ENCODE results near the gene IKZF2.
"Not testable (repeated sequence)": the region's sequence is repeated elsewhere in the genome, so short reads cannot be mapped to it uniquely, and the experiment has no call there.

IKZF2 gene

GRCh38 chr2:213043566-213043965 lies 107.8 kb downstream of the IKZF2 start:
- DNase-seq (ENCODE audit: low spot score) = no peak

DNA sequence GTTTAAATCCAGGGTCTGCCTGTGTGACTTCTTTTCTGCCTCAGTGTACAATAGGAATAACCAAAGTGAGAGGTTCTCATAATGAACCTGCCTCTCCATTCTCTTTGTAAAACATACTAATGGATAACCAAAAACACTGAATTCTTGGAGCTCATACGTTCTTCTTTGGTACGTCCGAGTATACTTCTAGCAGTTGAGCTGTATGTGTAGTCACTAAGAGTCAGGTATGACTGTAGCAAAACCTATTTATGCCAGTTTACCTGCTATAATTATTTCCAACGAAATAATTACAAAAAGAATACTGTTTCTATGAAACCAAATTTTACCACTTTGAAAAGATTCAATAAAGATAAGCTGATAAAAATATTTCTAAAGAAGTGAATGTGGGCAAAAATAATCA lies 109.2 kb downstream of the IKZF2 start:
- no peak for DNase-seq (ENCODE audit: low spot score)

GRCh38 chr2:213036836-213037235 lies 114.6 kb downstream of the IKZF2 start:
- no peak for DNase-seq (ENCODE audit: low spot score)

DNA sequence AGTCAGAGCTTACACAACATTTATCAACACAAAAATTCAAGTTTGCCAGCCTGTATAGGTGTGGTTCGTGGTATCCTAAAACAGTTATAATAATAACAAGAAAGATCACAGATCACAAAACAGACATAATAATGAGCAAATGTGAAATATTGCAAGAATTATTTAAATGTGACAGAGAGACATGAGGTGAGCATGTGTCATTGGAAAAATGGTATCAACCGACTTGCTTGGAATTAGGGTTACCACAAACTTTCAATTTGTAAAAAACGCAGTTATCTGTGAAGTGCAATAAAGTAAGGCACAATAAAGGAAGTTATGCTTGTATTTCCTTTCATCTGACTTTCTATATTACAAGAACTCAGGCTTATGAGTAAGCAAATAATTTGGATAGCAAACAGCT lies 116.8 kb downstream of the IKZF2 start:
- DNase-seq (ENCODE audit: low spot score) = no peak

DNA sequence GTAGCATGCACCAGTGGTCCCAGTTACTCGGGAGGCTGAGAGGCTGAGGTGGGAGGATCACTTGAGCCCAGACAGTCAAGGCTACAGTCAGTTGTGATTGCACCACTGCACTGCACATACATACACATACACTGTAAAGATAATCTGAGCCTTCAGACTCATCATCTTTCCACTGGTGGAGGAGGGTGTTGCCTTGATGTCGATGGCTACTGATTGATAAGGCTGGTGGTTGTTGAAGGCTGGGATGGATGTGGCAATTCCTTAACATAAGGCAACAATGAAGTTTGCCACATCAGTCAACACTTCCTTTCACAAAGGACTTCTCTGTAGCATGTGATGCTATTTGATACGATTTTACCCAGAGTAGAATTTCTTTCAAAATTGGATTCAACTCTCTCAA lies 118.8 kb downstream of the IKZF2 start:
- no peak for DNase-seq (ENCODE audit: low spot score)

- DNase-seq (ENCODE audit: low spot score) = no peak
Measured at GRCh38 chr2:213022987-213023386, 128.4 kb downstream of the IKZF2 start.

- DNase-seq (ENCODE audit: low spot score) = no peak
Measured at GRCh38 chr2:213021971-213022899, 129.2 kb downstream of the IKZF2 start.

DNA sequence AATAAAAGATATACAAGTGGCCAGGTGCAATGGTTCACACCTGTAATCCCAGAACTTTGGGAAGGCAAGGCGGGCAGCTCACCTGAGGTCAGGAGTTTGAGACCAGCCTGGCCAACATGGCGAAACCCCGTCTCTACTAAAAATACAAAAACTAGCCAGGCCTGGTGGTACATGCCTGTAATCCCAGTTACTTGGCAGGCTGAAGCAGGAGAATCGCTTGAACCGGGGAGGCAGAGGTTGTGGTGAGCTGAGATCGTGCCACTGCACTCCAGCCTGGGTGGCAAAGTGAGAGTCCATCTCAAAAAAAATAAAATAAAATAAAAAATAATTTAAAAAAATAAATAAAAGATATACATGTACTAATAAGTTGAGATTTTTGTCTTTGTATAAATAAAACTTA lies 130.5 kb downstream of the IKZF2 start:
- not testable (repeated sequence) for DNase-seq (ENCODE audit: low spot score)

DNA sequence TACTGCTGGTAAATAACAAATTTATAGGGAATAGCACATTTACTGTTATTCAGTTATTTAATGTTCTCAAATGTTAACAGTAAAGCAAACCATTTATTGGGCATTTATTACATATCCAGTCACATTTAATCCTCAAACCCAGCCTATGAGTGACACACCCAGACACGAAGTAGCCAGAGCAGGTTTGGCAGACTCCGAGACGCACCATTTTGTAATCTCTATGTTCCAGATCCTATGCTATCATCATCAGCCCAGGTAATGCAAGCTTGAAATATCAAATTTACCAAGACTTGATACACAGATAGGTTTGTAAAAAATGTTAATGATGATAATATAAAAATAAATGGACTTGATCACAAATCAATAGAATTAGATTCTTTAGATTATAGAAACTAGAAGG lies 131.1 kb downstream of the IKZF2 start:
- no peak for DNase-seq (ENCODE audit: low spot score)

DNA sequence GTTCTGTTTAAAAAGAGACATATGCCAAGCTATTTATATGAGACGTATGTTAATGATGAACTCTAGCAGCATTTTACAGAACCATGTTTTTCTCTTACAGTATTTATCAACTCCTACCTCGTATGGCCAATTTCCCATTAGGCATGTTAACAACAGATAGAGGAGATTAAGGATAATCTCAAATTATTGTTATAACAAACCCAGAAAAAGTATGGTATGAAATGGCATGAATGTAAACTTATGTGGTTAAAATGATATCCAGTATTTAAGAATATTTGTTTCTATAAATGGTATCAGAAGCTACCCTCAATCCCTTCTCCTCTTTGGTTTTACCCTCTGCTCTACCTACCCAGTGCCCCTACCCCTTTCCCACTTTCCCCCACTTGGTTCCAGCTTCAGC lies 132.0 kb downstream of the IKZF2 start:
- no peak for DNase-seq (ENCODE audit: low spot score)

DNA sequence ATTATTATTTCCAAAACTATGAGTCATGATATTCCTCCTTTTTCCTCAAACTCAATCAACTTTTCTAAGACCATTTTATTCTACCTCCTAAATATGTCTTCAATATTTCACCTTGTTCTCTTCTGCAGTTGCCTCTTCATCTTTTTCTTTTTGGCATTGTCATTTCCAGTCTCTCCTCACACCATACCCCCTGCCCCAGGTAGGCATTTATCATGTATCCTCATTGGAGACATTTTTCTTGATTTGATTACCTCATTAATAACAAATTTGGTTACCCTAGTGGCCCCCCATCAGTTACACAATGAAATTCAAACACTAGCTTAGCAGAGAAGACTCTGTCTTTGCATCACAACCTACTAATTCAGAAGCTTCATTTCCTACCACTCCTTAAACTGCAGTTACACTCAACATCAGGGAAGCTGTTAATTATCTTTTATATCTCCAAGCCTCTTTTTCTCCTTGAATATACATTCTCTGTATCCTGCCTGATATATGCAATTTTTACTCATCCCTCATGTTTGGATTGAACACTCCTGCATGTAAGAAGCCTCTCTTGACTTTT lies 133.0 kb downstream of the IKZF2 start:
- no peak for DNase-seq (ENCODE audit: low spot score)

GRCh38 chr2:213017404-213017803 lies 134.0 kb downstream of the IKZF2 start:
- DNase-seq (ENCODE audit: low spot score) = no peak

GRCh38 chr2:213016984-213017351 lies 134.4 kb downstream of the IKZF2 start:
- DNase-seq (ENCODE audit: low spot score) = no peak

GRCh38 chr2:213016166-213016983 lies 135.0 kb downstream of the IKZF2 start:
- no peak for DNase-seq (ENCODE audit: low spot score)

DNA sequence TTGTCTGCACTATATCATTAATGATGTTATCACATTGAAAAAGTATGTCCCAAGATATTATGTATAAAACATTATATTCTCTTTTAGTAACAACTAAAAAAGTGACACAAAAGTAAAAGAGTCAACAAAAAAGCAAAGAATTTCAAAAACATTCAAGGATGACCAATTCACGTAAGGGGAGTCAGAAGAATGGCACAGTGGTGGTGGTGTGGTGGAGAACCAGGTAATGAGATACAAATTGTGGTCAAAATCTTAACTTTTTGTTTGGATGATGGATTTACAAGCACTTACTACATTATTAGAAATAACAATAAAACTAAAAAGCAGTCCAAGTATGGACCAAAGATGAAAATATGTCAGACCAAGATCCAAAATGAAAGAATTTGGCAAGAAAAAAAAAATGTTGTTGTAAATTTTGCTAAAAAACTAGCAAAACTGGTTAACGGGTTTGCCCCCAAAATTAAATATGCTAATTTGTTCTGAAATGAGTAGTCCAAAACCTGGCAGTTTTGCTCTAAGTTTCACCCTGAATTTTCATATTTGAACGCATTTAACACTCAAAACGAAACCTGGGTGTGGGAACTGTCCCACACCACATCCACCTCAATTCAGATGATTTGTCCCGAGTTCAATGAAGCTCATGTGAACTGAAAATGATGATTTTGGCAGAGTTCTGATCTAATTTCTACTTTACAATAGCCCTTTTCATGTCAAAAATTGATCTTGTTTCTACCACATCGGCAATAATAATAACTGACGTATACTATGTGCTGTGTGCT lies 135.8 kb downstream of the IKZF2 start:
- no peak for DNase-seq (ENCODE audit: low spot score)

GRCh38 chr2:213013979-213014378 lies 137.4 kb downstream of the IKZF2 start:
- no peak for DNase-seq (ENCODE audit: low spot score)

DNA sequence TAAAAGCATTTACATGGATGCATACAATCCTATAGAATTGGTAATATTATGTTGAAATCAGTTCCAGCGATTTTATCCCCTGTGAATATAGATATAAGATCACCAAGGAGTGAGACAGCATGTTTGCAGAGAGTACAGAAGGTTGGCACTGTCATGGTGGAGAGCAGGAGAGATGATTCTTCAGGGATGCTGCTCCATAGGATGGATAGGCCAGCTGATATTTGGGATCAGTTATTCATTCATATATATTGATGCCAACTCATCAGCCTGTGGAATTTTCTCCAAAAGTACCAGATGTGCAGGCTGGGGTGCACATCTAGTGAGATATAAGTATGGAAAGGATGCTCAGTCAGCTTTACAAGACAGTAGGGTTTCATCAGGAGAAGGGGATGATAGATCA lies 139.9 kb downstream of the IKZF2 start:
- DNase-seq (ENCODE audit: low spot score) = no peak

- no peak for DNase-seq (ENCODE audit: low spot score)
Measured at GRCh38 chr2:213010106-213010779, 141.2 kb downstream of the IKZF2 start.

GRCh38 chr2:213007290-213007838 lies 144.0 kb downstream of the IKZF2 start:
- no peak for DNase-seq (ENCODE audit: low spot score)

DNA sequence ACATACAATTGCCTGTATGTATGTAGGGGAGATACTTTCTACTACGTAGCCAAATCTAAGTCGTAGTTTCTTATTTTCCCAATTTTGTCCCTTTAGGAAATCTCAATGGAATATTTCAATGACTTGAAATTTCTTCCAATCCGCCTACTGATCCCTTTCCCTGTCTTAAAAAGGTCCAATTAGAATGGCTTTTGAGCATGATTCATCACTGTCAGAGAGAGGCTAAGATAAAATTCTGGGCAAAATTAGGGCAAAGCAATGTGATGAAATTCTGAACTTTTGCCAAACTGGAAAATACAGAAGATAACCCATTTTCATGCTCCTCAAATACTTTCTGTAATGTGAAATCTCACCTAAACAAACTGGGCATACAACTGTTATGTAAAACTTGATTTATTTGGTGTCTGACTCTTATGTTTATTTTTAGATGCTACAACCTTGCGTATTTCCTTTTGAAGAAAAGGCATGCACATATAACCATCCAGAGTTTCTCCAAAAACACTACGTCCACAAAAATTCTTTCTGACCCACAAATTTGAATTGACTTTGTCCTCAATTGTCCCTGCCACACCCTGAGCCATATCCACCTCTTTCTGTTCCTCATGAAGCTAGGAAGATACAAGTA lies 147.1 kb downstream of the IKZF2 start:
- DNase-seq (ENCODE audit: low spot score) = no peak

- no peak for DNase-seq (ENCODE audit: low spot score)
Measured at GRCh38 chr2:213002383-213002782, 149.0 kb downstream of the IKZF2 start.
